HepG2 (cell line): ENCODE data around the gene MYO5B. TPM values are rescaled to one million over a fixed set of nuclear protein-coding genes. Genes with fewer than 3 reads are reported as not detected.

ENCODE experiments used
- ATAC-seq: fragments of 200-7000 bp; cut with Tn5 transposase; 3 replicates; pipeline ENCODE4 v1.9.1; 2020; ENCODE audit warnings: mild to moderate bottlenecking, moderate library complexity
- BruUV-seq: library from RNA; stranded (reverse); fragments of 400-500 nt; replicated peaks from 2 replicates; lab custom pipeline; 2021; lab: Mats Ljungman, UMichigan
- CTCF ChIA-PET: fragments of 300-600 bp; formaldehyde crosslinking; extraction: SDS; loops from one replicate; lab custom pipeline; 2021; ENCODE audit warnings: low total read pairs, inconsistent platforms, low intra/inter-chr PET ratio; lab: Yijun Ruan, JAX
- POLR2A ChIA-PET: fragments of 350-600 bp; sonication (Branson Sonifier 250); formaldehyde crosslinking; loops from one replicate; lab custom pipeline; 2020; ENCODE audit warnings: antibody characterized with exemption, inconsistent platforms; lab: Yijun Ruan, JAX
- DNase-seq: peaks from one replicate; pipeline ENCODE4 v3.0.0-alpha.2; 2015; ENCODE audit warnings: low spot score
- FAIRE-seq: peaks from 3 replicates; lab custom pipeline; 2011; peaks lifted over from hg19 to GRCh38; lab: Jason Lieb, UNC
- H2AFZ ChIP-seq: one replicate; pipeline ENCODE4 v1.6.1; 2011; ENCODE audit warnings: low read length, inconsistent platforms
- H3K27ac ChIP-seq: fragments of 300-600 bp; 3 replicates; pipeline ENCODE4 v1.8.0; 2011; ENCODE audit warnings: mixed run types, mild to moderate bottlenecking, mixed read lengths, low read length, inconsistent platforms; ENCODE audit not compliant: insufficient read depth; ENCODE audit errors: extremely low read length
- H3K27me3 ChIP-seq, 2 experiments: fragments of 200-600 bp in 1 of 2; 2 replicates in 1 of 2; 3 replicates in 1 of 2; pipeline versions ENCODE4 v1.6.0 to v1.8.0; 2011; ENCODE audit warnings: low read length in 2 of 2, mild to moderate bottlenecking in 2 of 2, moderate library complexity in 2 of 2, inconsistent platforms in 1 of 2; ENCODE audit not compliant: insufficient read depth in 2 of 2, control insufficient read depth in 1 of 2
- H3K36me3 ChIP-seq, 2 experiments: fragments of 200-600 bp in 1 of 2; replicated peaks in 1 of 2; 2 replicates in 1 of 2; 3 replicates in 1 of 2; pipeline versions ENCODE4 v1.5.1 to v1.8.0; 2011; ENCODE audit warnings: low read length in 2 of 2, inconsistent platforms in 1 of 2; ENCODE audit not compliant: insufficient read depth in 2 of 2, control insufficient read depth in 1 of 2
- H3K4me1 ChIP-seq: 2 replicates; pipeline ENCODE4 v1.5.1; 2012; ENCODE audit warnings: low read length, inconsistent platforms; ENCODE audit not compliant: insufficient read depth
- H3K4me2 ChIP-seq: 2 replicates; pipeline ENCODE4 v1.6.0; 2011; ENCODE audit warnings: low read depth, low read length, inconsistent platforms
- H3K4me3 ChIP-seq, 3 experiments: fragments of 200-600 bp in 1 of 3; sonication (generic), shearing (Covaris generic) in 1 of 3; replicated peaks in 1 of 3; 2 replicates each; pipeline ENCODE4 v1.5.1; 2011 to 2016; ENCODE audit warnings: low read length in 3 of 3, inconsistent platforms in 2 of 3, low read depth in 2 of 3, mild to moderate bottlenecking in 2 of 3, control low read depth in 1 of 3, mixed read lengths in 1 of 3; ENCODE audit not compliant: insufficient read depth in 1 of 3
- H3K79me2 ChIP-seq: one replicate; pipeline ENCODE4 v1.6.1; 2011; ENCODE audit warnings: low read length, inconsistent platforms; ENCODE audit not compliant: insufficient read depth
- H3K9ac ChIP-seq: 2 replicates; pipeline ENCODE4 v1.6.0; 2011; ENCODE audit warnings: mild to moderate bottlenecking, low read depth, low read length, inconsistent platforms; ENCODE audit not compliant: insufficient read depth
- H3K9me3 ChIP-seq: 2 replicates; pipeline ENCODE4 v1.5.1; 2012; ENCODE audit warnings: mild to moderate bottlenecking, low read length
- H4K20me1 ChIP-seq: 2 replicates; pipeline ENCODE4 v1.6.0; 2011; ENCODE audit warnings: inconsistent platforms, mild to moderate bottlenecking, low read length, moderate library complexity; ENCODE audit not compliant: insufficient read depth
- ISX ChIP-seq: sonication (generic); formaldehyde crosslinking; conservative IDR thresholded peaks from 2 replicates; pipeline ENCODE4 v1.5.0; 2020; ENCODE audit warnings: missing genetic modification reagents
- MAFF ChIP-seq: IDR thresholded peaks from 2 replicates; pipeline ENCODE4 v1.6.1; 2011; ENCODE audit warnings: low read depth, low read length, improper control_type of control experiment
- MAFG ChIP-seq: sonication (generic); formaldehyde crosslinking; IDR thresholded peaks from 2 replicates; pipeline ENCODE4 v1.5.1; 2020; ENCODE audit warnings: mild to moderate bottlenecking, missing genetic modification reagents
- MAFK ChIP-seq, 2 experiments: IDR thresholded peaks in 1 of 2; conservative IDR thresholded peaks in 1 of 2; 2 replicates each; pipeline ENCODE4 v1.6.1; 2011; ENCODE audit warnings: improper control_type of control experiment in 2 of 2, low read length in 2 of 2
- SIX1 ChIP-seq: sonication (generic); formaldehyde crosslinking; IDR thresholded peaks from 2 replicates; pipeline ENCODE4 v1.4.0; 2020; ENCODE audit warnings: missing genetic modification reagents, borderline replicate concordance
- ZNF12 ChIP-seq: sonication (generic); formaldehyde crosslinking; IDR thresholded peaks from 2 replicates; pipeline ENCODE4 v1.5.0; 2020; ENCODE audit warnings: missing genetic modification reagents
- WGBS: methylation state at CpG from one replicate; pipeline ENCODE4 v1.1.6; 2017; ENCODE audit warnings: low lambda C conversion rate; 5-methylcytosine and 5-hydroxymethylcytosine counted together
- in situ Hi-C: cut with HindIII; loops from 2 replicates; pipeline ENCODE4 v1.10.0; 2017; ENCODE audit warnings: low pct_unique_long_range_greater_than_20kb; ENCODE audit not compliant: extremely low pct_ligation_motif_present
- intact Hi-C: fragments of 100-400 bp; cut with micrococcal nuclease; formaldehyde crosslinking; loops from one replicate; pipeline ENCODE4 v1.10.0; 2022; ENCODE audit not compliant: unreplicated experiment
- polyA plus RNA-seq, 8 experiments: library from polyadenylated mRNA; depleted of rRNA in 3 of 8; stranded (reverse) in 7 of 8; unstranded in 1 of 8; fragments of >200 nt; fragmentation: Illumina TruSeq in 4 of 8; extraction: Trizol in 4 of 8; gene quantifications; 2 replicates each; pipeline versions ENCODE4 v1.2.1 to v1.2.3, GENCODE V29; 2011 to 2016; ENCODE audit warnings: low read depth in 4 of 8, missing spikeins in 1 of 8, mixed read lengths in 1 of 8; ENCODE audit not compliant: insufficient read depth in 1 of 8
- total RNA-seq, 5 experiments: library from RNA; depleted of rRNA; stranded (reverse); fragments of >200 nt; fragmentation: Illumina TruSeq; extraction: Trizol; gene quantifications; 2 replicates each; pipeline ENCODE4 v1.2.3, GENCODE V29; 2016; ENCODE audit warnings: low read depth in 1 of 5
- TF ChIP-seq, protein P1 (sequence below): sonication (generic); formaldehyde crosslinking; IDR thresholded peaks from 2 replicates; pipeline ENCODE4 v1.4.0; 2020; ENCODE audit warnings: missing genetic modification reagents, borderline replicate concordance
- TF ChIP-seq, protein P2 (sequence below), 2 experiments: fragments of 450-650 bp in 1 of 2; sonication (generic) in 1 of 2; formaldehyde crosslinking; IDR thresholded peaks; 2 replicates each; pipeline versions ENCODE4 v1.5.0 to v1.8.0; 2020 to 2022; ENCODE audit warnings: mild to moderate bottlenecking in 1 of 2, missing genetic modification reagents in 1 of 2
- TF ChIP-seq, protein P3 (sequence below): sonication (generic); IDR thresholded peaks from 2 replicates; pipeline ENCODE4 v1.6.1; 2016; ENCODE audit warnings: low read depth, borderline replicate concordance
- TF ChIP-seq, protein P4 (sequence below): sonication (generic); formaldehyde crosslinking; IDR thresholded peaks from 2 replicates; pipeline ENCODE4 v1.4.0; 2020; ENCODE audit warnings: mild to moderate bottlenecking, missing genetic modification reagents

The MYO5B gene
- total and polyA plus RNA-seq, 2 of the 13 experiments (the other 11 are each of a cell fraction or from before 2014, with no cell fraction given): 13.1 to 24.0 TPM

DNA sequence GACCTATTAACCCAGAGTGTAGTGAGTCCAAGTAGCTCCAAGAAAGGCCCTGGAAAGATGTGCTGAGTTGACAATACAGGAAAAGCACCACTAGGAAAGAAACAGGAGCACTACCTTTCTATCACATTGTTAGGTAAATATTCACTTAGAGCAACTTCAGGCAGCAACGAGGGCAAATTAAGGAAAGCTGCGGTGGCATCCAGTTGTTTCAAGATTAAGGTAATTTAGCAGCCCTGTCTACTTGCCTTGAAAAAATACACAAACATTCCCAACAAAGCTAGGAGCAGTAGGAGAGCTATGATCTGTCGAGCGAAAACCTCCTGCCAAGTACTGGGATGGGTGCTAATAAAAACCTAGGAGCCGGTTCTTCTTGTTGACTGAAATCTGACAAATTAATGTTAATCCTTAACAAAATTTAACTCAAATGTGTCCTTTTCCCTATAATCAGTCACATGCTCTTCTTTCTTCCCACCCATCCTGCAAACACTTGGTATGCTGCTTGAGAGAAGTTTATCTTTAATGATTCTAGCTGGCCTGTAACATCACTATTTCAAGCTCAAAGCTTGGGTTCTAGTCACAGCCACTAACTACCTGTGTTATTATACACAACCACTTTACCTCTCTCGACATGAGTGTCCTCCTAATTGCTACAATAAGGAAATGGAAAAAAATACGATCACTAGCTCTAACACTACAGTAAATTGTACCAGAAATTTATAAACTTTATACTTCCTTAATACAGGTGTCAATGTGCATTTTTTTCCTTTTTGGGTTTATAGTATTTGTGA, 383.6 kb downstream of the MYO5B start:
- Histone ChIP-seq H3K27me3 (no peaks in the 10 kb centered on the region), H3K9me3 (peaks cover 7% of the 10 kb centered on the region; the same call in 1 of the 2 replicates), H3K9ac (peak overlapping the region; percentile 47), H3K4me2 (peak overlapping the region; percentile 77), H3K79me2 (peaks cover 75% of the 10 kb centered on the region), H3K36me3 (no peaks in the 10 kb centered on the region; a peak in 1 of 5 replicates), H2AFZ (no peak overlapping the region), H3K4me1 (peaks cover 58% of the 10 kb centered on the region), H3K27ac (peak overlapping the region; percentile 96), H4K20me1 (no peaks in the 10 kb centered on the region), H3K4me3 (peak overlapping the region; percentile 71 to 95 (median 88); a peak in 5 of 6 replicates)
- WGBS: 42% methylated on average over 7 of the region's 7 CpGs
- intact Hi-C loops (loop anchor here (5.0 kb wide), 1 partner anchor 46 kb away; no protein-coding TSS in a partner anchor), in situ Hi-C loops (no loop called here)
- FAIRE-seq (peak; percentile 4), ATAC-seq (no peak), DNase-seq (no peak)
- BruUV-seq: no TSS peak
- POLR2A ChIA-PET: interaction anchor here (0.7 to 1.2 kb wide), 5 partner anchors 9 to 173 kb away, joined by 3 to 5 read pairs (median 3); no protein-coding TSS in a partner anchor
- no peak for TF ChIP-seq ISX (CRISPR knock-in tag)
- TF ChIP-seq, protein P1, sequence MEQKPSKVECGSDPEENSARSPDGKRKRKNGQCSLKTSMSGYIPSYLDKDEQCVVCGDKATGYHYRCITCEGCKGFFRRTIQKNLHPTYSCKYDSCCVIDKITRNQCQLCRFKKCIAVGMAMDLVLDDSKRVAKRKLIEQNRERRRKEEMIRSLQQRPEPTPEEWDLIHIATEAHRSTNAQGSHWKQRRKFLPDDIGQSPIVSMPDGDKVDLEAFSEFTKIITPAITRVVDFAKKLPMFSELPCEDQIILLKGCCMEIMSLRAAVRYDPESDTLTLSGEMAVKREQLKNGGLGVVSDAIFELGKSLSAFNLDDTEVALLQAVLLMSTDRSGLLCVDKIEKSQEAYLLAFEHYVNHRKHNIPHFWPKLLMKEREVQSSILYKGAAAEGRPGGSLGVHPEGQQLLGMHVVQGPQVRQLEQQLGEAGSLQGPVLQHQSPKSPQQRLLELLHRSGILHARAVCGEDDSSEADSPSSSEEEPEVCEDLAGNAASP (CRISPR knock-in tag): no peak
- TF ChIP-seq MAFG (CRISPR knock-in tag): 0 out of 2 replicates have a peak, but pooled peaks have one; percentile 32
- TF ChIP-seq, protein P2, sequence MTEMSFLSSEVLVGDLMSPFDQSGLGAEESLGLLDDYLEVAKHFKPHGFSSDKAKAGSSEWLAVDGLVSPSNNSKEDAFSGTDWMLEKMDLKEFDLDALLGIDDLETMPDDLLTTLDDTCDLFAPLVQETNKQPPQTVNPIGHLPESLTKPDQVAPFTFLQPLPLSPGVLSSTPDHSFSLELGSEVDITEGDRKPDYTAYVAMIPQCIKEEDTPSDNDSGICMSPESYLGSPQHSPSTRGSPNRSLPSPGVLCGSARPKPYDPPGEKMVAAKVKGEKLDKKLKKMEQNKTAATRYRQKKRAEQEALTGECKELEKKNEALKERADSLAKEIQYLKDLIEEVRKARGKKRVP (CRISPR knock-in tag; IDR thresholded peaks at IDR 0.05): no peak
- peak; percentile 97 to 98 for TF ChIP-seq MAFK (conservative IDR thresholded peaks at IDR 0.05 in 1 of 2, IDR thresholded peaks at IDR 0.05 in 1 of 2; ENCODE audit: low read length in 2 of 2)
- TF ChIP-seq MAFF: peak; percentile 97
- TF ChIP-seq SIX1: no peak
- no peak for TF ChIP-seq ZNF12
- TF ChIP-seq, protein P3, sequence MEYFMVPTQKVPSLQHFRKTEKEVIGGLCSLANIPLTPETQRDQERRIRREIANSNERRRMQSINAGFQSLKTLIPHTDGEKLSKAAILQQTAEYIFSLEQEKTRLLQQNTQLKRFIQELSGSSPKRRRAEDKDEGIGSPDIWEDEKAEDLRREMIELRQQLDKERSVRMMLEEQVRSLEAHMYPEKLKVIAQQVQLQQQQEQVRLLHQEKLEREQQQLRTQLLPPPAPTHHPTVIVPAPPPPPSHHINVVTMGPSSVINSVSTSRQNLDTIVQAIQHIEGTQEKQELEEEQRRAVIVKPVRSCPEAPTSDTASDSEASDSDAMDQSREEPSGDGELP: no peak
- TF ChIP-seq, protein P4, sequence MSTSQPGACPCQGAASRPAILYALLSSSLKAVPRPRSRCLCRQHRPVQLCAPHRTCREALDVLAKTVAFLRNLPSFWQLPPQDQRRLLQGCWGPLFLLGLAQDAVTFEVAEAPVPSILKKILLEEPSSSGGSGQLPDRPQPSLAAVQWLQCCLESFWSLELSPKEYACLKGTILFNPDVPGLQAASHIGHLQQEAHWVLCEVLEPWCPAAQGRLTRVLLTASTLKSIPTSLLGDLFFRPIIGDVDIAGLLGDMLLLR (CRISPR knock-in tag): no peak
- CTCF ChIA-PET: no interaction called here
